Astrocyte of the cerebellum (primary cell): ENCODE results near the gene FZD10.

Experiments used
- DNase-seq: peaks from one replicate; pipeline ENCODE4 v3.0.0-alpha.2; 2011; ENCODE audit warnings: low read depth
- H3K4me3 ChIP-seq: 2 replicates; pipeline ENCODE4 v1.5.1; 2011; ENCODE audit warnings: mild to moderate bottlenecking, low read depth, low read length, moderate library complexity
- CTCF ChIP-seq: IDR thresholded peaks from 2 replicates; pipeline ENCODE4 v1.5.1; 2012; ENCODE audit warnings: low read length, low read depth, moderate library complexity, mild to moderate bottlenecking; ENCODE audit errors: missing control alignments
- in situ Hi-C: cut with HindIII; loops from 2 replicates; pipeline ENCODE4 v1.10.0; 2017; ENCODE audit warnings: low sequenced_read_pairs

Gene FZD10

GRCh38 chr12:130153803-130154202 lies 8.5 kb upstream of the FZD10 start:
- H3K4me3 ChIP-seq: no peak overlapping the region
- in situ Hi-C loops: no loop called here

GRCh38 chr12:130154276-130155070 lies 7.8 kb upstream of the FZD10 start:
- no peak overlapping the region for H3K4me3 ChIP-seq
- in situ Hi-C loops: no loop called here
- no peak for DNase-seq
- TF ChIP-seq CTCF: no peak

More at GRCh38 chr12:130153803-130154202, 8.5 kb upstream of the FZD10 start:
- DNase-seq: no peak
- TF ChIP-seq CTCF: no peak

DNA sequence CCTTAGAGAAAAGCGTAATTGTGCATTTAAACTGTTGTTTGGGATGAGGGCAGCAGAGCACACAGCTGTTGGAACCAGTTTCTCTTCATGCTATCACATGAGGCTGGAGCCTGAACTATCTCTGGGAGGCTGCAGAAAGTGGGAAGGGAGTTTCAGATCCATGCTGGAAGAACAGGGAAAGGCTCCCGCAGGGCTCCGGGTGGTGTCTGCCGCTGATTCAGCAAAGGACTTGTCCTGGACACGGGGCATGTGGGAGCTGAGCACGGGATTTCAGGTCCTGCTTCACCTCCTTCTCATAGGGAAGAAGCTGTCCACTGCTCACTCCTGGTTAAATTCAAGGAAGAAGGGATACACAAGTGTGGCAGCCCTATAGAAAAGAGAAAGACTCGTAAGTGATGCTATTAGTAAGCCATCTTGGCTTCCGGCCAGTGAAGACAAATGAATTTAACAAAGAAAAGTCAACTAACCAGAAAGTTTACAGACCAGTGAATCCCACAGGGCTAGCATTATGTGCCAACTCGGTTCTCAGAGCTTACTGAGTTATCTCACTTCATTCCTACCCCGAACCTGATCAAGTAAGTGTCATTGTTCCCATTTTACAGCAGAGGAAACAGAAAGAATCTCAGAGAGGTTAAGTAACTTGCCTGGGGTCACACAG lies 6.7 kb upstream of the FZD10 start:
- no peak for TF ChIP-seq CTCF
- in situ Hi-C loops: no loop called here
- no peak for DNase-seq
- no peak overlapping the region for H3K4me3 ChIP-seq

- DNase-seq: no peak
- in situ Hi-C loops: no loop called here
- no peak overlapping the region for H3K4me3 ChIP-seq
- TF ChIP-seq CTCF: no peak
Measured at GRCh38 chr12:130156652-130157275, 5.5 kb upstream of the FZD10 start.

DNA sequence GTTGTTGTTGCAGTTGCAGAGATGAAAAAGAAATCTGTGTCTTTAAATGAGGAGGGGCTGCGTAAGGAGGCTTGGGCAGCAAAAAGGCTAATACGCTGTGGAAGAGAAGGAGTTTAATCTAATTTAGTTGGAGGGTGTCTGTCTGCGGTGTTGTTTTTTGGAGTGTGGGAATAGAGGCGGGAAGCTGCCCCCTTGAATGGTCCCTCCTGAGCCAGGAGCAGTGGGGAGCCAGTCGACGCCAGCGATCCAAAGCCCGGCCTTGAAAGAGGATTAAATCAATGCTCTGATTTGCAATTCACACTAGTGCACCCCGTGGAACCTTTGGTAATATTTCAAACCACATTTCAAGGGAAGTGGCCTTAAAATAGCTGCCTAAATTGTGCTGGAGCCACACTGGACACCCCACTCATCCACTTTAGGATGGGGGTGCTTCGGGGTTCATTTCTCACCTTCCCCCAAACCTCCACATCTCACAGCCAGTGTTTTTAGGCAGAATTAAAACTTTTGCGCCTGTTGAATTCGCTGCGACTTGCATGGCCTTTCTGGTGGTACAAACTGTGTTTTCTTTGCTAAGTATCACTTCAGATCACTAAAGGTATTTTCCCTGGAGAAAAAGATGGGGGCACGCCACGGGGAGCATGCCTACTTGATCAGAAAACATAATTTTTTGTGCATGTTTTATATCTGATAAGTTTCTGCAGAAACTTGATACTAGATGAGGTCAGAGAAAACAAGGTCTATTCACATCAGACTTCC lies 4.1 kb upstream of the FZD10 start:
- no peak for TF ChIP-seq CTCF
- in situ Hi-C loops: no loop called here
- H3K4me3 ChIP-seq: no peak overlapping the region
- no peak for DNase-seq

DNA sequence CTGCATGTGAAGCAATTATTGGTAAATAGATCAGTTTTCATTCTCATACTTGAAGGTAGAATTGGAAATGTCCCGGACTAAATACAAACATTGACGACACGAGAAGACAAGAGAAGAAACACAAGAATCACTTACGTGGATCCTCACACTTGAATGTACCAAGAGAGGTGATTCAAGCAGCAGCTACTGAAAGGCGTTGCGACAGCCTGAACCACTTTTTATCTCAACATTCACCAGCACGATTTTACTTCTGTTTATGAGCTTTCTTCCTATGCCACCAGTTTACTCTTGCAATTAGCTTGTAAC lies 3.6 kb upstream of the FZD10 start:
- no peak for TF ChIP-seq CTCF
- in situ Hi-C loops: no loop called here

More for the DNA sequence above, 3.6 kb upstream of the FZD10 start:
- no peak for DNase-seq
- no peak overlapping the region for H3K4me3 ChIP-seq
